Raji (cell line): ENCODE measurements around the gene PLK5.

Experiments used
- POLR2A ChIP-seq: IDR thresholded peaks from 2 replicates; pipeline ENCODE4 v1.6.1; 2011; ENCODE audit warnings: low read depth, low read length, control low read depth; ENCODE audit not compliant: insufficient read depth

PLK5 gene

DNA sequence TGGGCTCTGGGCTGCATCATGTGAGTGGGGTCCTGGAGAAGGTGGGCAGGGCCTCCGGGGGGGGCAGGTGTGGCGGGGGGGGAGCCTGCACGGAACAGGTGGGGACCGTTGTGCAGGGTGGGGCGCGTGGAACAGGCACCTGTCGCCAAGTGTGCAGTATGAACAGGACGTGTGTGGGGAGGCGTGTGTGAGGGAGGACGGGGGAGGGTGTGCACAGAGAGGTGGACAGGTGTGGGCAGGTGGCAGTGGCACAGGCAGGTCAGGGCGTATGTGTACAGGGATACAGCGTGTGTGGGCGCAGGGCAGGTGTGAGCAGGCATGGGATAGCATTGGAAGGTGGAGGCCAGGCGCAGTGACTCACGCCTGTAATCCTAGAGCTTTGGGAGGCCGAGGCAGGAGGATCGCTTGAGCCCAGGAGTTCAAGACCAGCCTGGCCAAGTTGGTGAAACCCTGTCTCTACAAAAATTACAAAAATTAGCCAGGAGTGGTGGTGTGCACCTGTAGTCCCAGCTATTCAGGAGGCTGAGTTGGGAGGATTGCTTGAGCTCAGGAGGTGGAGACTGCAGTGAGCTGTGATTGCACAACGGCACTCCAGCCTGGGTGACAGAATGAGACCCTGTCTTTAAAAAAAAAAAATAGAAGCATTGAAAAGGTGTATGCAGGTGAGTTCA, 3.2 kb downstream of the PLK5 start:
- TF ChIP-seq POLR2A: no peak

DNA sequence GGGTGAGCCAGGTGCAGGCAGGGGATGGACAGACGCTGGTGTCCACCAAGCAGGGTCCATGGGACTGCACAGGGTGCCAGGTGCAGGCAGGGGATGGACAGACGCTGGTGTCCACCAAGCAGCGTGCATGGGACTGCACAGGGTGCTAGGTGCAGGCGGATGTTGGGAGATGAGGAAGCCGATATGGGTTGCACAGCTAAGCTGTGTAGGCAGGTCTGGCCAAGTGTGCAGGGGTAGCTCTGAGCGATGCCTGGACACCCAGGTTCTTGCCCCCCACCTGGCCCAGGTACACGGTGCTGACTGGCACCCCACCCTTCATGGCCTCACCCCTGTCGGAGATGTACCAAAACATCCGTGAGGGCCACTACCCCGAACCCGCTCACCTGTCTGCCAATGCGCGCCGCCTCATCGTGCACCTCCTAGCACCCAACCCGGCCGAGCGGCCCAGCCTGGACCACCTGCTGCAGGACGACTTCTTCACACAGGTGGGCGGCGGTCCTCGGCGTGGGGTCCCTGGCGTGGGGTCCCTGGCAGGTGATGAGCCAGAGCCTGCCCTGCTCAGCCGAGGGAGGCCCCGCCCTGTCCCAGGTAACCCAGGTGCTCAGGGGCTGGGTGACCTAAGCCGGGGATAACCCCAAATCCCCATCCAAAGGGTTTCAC, 3.9 kb downstream of the PLK5 start:
- TF ChIP-seq POLR2A: no peak

DNA sequence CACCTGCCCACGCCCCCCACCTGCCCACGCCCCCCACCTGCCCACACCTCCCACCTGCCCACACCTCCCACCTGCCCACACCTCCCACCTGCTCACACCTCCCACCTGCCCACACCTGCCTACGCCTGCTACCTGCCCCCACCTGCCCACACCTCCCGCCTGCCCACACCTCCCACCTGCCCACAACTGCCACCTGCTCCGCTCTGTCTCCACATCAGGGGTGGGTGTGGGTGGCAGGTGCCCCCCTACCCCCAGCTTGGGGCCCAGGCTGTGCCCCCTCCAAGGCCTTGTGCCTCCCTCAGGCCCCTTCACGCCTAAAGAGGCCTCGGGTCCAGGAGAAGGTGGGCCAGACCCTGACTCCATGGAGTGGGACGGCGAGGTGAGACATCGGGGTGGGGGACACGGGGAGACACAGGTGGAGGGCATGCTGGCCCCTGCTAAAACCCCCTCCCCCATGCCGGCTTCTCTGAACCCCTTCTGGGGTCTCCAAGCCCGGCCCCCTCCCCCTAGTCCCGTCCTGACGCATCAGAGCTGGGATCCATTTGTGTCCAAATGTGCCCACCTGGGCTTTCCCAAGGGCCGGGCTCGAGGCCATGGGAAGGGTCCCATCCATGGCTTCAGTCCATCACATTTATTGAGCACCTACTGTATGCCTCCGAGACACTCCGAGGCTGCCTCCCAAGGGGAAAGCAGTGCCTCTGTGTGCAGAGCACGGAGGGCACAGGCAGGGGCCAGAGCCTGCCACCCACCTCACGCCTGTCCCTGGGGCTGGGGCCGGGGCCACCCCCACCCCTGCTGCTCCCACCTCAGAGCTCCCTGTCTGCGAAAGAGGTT, 4.9 kb downstream of the PLK5 start:
- TF ChIP-seq POLR2A: no peak

DNA sequence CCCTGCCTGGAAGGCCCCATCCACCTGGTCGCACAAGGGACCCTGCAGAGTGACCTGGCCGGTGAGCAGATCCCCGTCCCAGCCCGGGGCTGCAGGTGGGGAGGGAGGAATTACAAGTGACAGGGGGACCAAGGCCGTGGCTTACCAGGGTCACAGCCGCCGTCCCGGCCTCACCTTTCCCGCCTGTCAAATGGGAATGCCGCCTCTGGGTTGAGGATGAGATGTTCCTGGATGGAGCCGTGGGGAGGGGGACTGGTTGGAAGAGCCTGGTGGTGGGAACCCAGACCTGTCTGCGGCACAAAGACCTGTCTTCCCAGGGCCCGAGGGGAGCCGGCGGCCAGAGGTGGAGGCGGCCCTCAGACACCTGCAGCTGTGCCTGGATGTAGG, 5.5 kb downstream of the PLK5 start:
- no peak for TF ChIP-seq POLR2A

DNA sequence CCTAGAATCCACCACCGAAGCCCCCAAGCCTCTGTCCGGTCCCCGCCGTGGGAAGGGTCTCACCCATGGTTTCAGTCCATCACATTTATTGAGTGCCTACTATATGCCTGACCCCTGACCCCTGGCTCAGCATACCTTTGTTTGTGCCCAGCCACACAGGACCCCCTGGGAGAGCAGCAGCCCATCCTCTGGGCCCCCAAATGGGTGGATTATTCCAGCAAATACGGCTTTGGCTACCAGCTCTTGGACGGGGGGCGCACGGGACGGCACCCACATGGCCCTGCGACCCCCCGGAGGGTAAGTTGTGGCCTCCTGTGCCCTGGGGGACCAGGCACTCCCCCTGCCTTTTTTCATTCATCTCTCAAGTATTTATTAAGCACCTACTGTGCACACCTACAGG, 7.7 kb downstream of the PLK5 start:
- no peak for TF ChIP-seq POLR2A

DNA sequence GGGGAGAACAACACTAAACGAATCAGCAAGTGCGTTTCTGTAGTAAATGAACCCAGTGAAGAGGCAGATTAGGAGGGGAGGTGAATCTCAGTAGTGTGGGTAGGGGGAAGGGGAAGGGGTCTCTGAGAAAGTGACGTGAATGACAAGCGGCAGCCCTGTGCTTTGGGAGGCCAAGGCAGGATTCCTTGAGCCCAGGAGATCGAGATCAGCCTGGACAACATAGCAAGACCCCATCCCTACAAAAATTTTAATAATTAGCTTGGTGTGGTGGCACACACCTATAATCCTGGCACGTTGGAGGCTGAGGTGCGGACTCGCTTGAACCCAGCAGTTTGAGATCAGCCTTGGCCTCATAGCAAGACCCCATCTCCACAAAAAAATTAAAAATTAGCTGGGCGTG, 8.1 kb downstream of the PLK5 start:
- no peak for TF ChIP-seq POLR2A

DNA sequence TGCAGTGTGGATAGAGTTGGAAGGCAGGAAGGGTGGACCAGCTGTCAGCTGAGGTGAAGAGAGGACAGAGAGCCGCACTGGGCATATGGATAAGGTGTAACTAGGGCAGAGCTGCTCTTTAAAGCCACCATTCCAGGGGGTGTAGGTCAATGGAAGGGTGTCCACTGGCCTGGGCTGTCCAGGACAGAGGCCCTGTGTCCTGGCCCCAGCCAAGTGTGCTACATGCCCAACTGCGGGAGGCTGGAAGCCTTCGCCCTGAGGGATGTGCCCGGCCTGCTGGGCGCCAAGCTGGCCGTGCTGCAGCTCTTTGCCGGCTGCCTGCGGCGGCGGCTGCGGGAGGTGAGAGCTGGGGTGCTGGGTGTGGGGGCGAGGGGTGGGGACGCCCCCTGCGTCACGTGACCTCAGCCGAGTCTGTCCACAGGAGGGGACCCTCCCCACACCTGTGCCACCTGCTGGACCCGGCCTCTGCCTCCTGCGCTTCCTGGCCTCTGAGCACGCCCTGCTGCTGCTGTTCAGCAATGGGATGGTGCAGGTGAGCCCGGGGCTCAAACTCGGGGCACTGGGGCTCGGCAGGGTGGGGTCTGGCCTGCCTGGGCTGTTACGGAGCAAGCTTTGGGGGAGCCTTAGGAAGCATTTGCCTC, 9.8 kb downstream of the PLK5 start:
- TF ChIP-seq POLR2A: no peak

DNA sequence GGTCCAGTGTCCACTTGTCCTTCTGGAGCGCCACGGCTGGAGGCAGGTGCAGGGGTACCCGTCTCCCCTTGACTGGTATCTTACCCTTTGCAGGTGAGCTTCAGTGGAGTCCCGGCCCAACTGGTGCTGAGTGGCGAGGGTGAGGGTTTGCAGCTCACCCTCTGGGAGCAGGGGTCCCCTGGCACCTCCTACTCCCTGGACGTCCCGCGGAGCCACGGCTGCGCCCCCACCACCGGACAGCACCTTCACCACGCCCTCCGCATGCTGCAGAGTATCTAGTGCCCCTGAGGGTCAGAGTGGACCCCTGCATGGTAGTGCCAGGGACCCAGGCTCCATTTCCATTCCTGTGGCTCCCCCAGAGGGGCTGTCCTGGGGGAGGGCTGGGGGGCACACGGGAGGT, 11.1 kb downstream of the PLK5 start:
- TF ChIP-seq POLR2A: no peak

DNA sequence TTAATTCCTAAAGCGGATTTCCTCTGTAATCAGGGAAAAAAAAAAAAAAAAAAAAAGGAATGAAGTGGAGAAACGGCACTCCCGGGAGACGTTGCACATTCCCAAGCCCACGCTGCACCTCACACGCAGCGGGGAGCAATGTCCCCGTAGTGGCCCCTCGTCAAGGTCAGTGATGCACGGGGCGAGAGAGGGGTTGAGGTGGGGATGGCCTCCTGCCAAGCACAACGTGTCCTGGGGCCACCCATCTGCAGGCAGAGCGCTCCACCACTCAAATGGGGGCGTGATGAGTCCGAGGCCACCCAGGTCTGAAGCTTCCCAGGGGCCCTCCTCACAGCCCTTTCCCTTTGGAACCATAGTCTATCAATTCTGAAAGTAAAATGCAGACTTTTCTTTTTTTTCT, 15.1 kb downstream of the PLK5 start:
- no peak for TF ChIP-seq POLR2A

DNA sequence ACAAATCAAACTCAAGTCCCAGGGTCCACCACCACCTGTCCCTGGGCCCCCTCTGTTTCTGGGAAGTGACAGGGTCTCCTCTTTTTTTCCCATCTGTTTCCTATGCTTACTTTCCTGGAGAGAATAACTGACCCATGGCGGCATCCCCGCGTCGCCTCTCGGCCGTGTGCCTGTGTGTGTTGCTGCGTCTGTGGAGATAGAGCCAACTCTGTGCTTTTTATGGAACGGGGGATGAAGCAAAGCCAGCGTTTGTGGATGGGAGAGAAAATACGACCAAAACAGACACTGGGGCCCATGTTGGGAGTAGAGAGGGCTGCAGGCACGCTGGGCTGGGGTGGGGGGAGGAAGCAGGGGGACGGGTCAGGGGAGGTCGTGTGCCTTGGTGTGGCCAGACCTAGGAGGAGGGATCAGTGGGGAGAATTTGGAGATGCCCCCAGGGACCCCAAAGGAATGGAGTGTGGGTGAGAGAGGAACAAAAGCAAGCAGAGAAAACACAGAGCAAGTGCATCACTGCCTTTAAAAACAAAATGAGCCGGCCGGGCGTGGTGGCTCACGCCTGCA, 16.6 kb downstream of the PLK5 start:
- TF ChIP-seq POLR2A: no peak

DNA sequence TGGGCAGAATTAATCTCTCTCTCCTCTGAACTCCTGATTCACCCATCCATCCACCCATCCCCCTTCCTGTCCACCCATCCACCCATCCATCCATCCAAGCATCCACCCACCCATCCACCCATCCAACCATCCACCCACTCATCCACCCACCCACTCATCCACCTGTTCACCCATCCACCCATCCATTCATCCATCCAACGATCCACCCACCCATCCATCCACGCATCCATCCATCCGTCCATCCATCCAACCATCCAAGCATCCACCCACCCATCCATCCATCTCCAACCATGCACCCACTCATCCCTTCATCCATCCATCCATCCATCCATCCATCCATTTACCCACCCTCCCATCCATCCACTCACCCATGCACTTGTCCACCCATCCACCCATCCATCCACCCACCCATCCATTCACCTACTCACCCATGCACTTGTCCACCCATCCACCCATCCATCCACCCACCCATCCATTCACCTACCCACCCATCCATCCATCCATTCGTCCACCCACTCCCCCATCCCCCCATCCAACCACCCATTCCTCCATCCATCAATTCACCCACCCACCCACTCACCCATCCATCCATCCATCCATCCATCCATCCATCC, 25.6 kb downstream of the PLK5 start:
- no peak for TF ChIP-seq POLR2A

DNA sequence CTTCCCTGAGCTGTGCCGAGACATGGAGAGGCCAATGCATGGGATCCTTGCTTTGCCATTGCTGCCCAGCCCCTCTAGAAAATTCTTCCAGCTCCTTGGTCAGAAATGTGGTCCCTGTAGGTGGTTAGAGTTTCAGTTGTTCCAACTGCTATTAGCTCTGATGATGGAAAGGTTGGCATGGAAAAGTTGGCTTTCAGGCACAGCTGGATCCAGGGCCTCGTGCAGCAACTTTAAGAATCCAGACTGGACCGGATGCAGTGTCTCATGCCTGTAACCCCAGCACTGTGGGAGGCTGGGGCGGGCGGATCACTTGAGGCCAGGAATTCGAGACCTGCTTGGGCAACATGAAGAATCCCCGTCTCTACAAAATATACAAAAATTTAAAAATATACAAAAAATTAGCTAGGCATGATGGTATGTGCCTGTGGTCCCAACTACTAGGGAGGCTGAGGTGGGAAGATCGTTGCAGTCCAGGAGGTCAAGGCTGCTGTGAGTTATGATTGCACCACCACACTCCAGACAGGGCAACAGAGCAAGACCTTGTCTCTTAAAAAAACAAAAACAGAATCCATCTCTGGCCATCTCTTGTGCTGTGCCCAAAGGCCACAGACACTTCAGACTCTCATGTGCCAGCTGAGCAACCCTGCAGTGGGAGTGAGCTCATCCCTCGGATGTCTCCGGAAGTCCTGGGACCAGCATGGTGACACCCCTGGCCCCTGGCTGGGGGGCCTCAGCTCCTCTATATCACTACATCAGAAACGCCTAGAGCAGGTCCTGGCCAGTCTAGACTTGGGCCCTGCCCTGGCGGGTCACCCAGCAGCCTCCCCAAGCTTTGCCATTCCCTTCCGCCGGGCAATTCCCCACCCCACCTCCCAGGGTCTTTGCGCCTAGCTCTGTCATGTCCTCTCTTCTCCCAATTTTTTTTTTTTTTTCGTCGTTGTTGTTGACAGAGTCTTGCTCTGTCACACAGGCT, 27.5 kb downstream of the PLK5 start:
- no peak for TF ChIP-seq POLR2A

DNA sequence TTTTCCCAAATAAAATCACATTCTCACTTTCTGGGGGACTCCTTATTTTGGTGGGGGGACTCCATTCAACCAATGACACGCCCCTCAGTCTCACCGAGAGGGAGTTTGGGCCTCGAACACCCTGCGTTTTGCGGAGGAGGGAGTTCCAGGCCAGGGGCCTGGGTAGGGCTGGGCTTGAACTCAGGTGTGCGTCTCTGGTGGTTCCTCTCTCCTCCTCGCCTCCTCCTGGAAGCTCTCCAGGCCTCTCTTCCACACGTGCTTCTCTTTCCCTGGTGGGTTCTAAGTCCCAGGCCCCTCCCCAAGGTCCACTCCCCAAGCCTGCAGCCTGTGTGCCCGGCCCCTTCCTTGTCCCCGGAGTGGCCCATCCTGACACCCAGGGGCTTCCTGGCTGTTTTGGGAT, 29.5 kb downstream of the PLK5 start:
- TF ChIP-seq POLR2A: no peak

DNA sequence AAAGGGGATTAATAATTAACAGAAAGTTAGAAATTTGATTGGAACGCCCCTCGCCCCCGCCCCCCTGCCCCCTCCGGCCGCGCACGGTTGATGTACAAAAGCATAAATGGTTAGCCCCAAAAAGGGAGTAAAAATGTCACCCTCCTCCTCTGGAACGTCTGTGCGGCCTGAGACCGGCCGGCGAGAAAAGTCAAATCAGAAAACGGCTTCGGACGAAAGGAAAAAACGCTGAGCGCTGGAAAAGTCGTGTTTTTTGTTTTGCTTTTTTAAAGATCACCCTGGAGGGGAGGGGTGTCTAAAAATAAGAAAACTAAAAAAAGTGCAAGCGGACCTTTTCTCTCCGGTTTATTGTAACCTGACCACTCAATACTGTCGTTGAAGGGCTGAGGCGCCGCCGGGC, 31.1 kb downstream of the PLK5 start:
- TF ChIP-seq POLR2A: no peak
